ENCODE data around the gene GPRC5A. TPM values are rescaled to one million over a fixed set of nuclear protein-coding genes. Genes with fewer than 3 reads are reported as not detected.

GPRC5A gene
- total and polyA plus RNA-seq, 2 of the 8 experiments (the other 6 are each of a cell fraction or from before 2014, with no cell fraction given), result 1.0 to 1.4 TPM

- H2BK12ac ChIP-seq (ENCODE audit: low read depth, low read length), result no peak overlapping the region
- H3K27me3 ChIP-seq (replicated peaks in 1 of 4; ENCODE audit: control insufficient read depth in 3 of 4, extremely low read depth in 1 of 4, insufficient read depth in 3 of 4, low read length in 3 of 4), result no peaks in the 10 kb centered on the region
- TF ChIP-seq KDM1A (IDR thresholded peaks at IDR 0.05; ENCODE audit: borderline replicate concordance, low read length) (0 out of 2 replicates have a peak, but pooled peaks have one; percentile 43), CTBP2 (IDR thresholded peaks at IDR 0.05; ENCODE audit: borderline replicate concordance, insufficient read depth, insufficient read length, low read length) (no peak)
- H3K56ac ChIP-seq (replicated peaks; ENCODE audit: insufficient read length, low read depth, low read length), result no peak overlapping the region
- H3K23me2 ChIP-seq (ENCODE audit: low read depth, low read length), result no peaks in the 10 kb centered on the region
- no peak overlapping the region for H2AFZ ChIP-seq (ENCODE audit: low read length)
- no peak overlapping the region for H3K27ac ChIP-seq (ENCODE audit: low read depth, low read length)
- FAIRE-seq (no peak), DNase-seq (ENCODE audit: low read depth in 1 of 2, low spot score in 2 of 2) (no peak)
- no peak overlapping the region for H4K91ac ChIP-seq (replicated peaks; ENCODE audit: insufficient read length, low read length)
- H3K4me2 ChIP-seq (ENCODE audit: insufficient read depth in 1 of 2, low read depth in 2 of 2, low read length in 2 of 2), result no peak overlapping the region
- no peak overlapping the region for H4K5ac ChIP-seq (ENCODE audit: insufficient read length, low read depth, low read length)
- H2BK5ac ChIP-seq (ENCODE audit: low read depth, low read length), result no peak overlapping the region
- H3K4ac ChIP-seq (replicated peaks; ENCODE audit: insufficient read length, low read depth, low read length), result no peak overlapping the region
- no peaks in the 10 kb centered on the region for H3K4me1 ChIP-seq (replicated peaks in 1 of 4; ENCODE audit: control insufficient read depth in 3 of 4, insufficient read depth in 4 of 4, low read length in 3 of 4)
- POLR2A ChIA-PET (ENCODE audit: partially characterized antibody), result interaction anchor here (0.5 to 1.1 kb wide), 2 partner anchors 15 to 1000 kb away, joined by 3 read pairs; no protein-coding TSS in a partner anchor
- no peaks in the 10 kb centered on the region for H3K36me3 ChIP-seq (ENCODE audit: control insufficient read depth in 2 of 4, insufficient read depth in 4 of 4, low read length in 3 of 4)
- no peak overlapping the region for H2AK5ac ChIP-seq (ENCODE audit: low read depth, low read length)
- no peak overlapping the region for H3K4me3 ChIP-seq (ENCODE audit: extremely low read depth in 1 of 4, insufficient read depth in 2 of 4, low read depth in 3 of 4, low read length in 4 of 4)
- H3K79me1 ChIP-seq (ENCODE audit: low read depth, low read length), result no peaks in the 10 kb centered on the region
- H4K20me1 ChIP-seq (replicated peaks in 1 of 2; ENCODE audit: control insufficient read depth in 1 of 2, insufficient read depth in 2 of 2, low read length in 2 of 2), result no peaks in the 10 kb centered on the region
- H2BK20ac ChIP-seq (ENCODE audit: low read length), result no peak overlapping the region
- H4K8ac ChIP-seq (ENCODE audit: extremely low read depth, insufficient read depth, low read length), result no peak overlapping the region
- no peaks in the 10 kb centered on the region for H3K9me3 ChIP-seq (ENCODE audit: insufficient read depth in 2 of 2, low read depth in 1 of 2, low read length in 1 of 2)
- no peak overlapping the region for H2BK15ac ChIP-seq (ENCODE audit: low read length)
- no peaks in the 10 kb centered on the region for H3K79me2 ChIP-seq (ENCODE audit: control insufficient read depth in 1 of 2, insufficient read depth in 2 of 2, low read length in 2 of 2)
- no peak overlapping the region for H3K9ac ChIP-seq (replicated peaks in 1 of 4; ENCODE audit: extremely low read depth in 1 of 4, low read depth in 3 of 4, low read length in 3 of 4)
- no peak overlapping the region for H3K23ac ChIP-seq (ENCODE audit: insufficient read length)
- WGBS, 2 experiments (ENCODE audit: extremely low coverage in 1 of 2, insufficient coverage in 1 of 2, insufficient read length in 1 of 2, insufficient replicate concordance in 2 of 2, low coverage in 1 of 2, low lambda C conversion rate in 2 of 2, missing lambda C conversion rate in 1 of 2), result 91% methylated on average over 5 of the region's 5 CpGs; no CpG with 5 or more reads in 1 of the 2 experiments
- no peak overlapping the region for H3K14ac ChIP-seq (ENCODE audit: insufficient read length)
- no peak overlapping the region for H2BK120ac ChIP-seq (replicated peaks; ENCODE audit: low read depth, low read length)
- CTCF ChIA-PET (ENCODE audit: partially characterized antibody), result interaction anchor here (1.3 to 3.8 kb wide), 5 partner anchors 9 to 319 kb away, joined by 5 to 14 read pairs (median 6); partner anchors contain the start of gene GPRC5A
- no peak overlapping the region for H3K18ac ChIP-seq (ENCODE audit: extremely low read depth, low read length)
Observed at GRCh38 chr12:12907552-12907951, 16.2 kb downstream of the GPRC5A start.
